Hematopoietic multipotent progenitor cell treated with erythropoietin and hydrocortisone succinate and interleukin-3 and kit ligand, for 6 days (in vitro differentiated cells): ENCODE measurements around the gene COMMD1.
"Not testable (repeated sequence)": the region's sequence is repeated elsewhere in the genome, so short reads cannot be mapped to it uniquely, and the experiment has no call there.

Source experiments
- DNase-seq: peaks from one replicate; pipeline ENCODE4 v3.0.0-alpha.2; 2015

COMMD1 gene

GRCh38 chr2:62143696-62144095 is 238.2 kb downstream of the COMMD1 start:
- no peak for DNase-seq

GRCh38 chr2:62144689-62145477 is 239.4 kb downstream of the COMMD1 start:
- DNase-seq: no peak

- peak; percentile 49 for DNase-seq
These were observed 240.1 kb downstream of the COMMD1 start for GRCh38 chr2:62145478-62146100.

GRCh38 chr2:62146790-62147189 is 241.3 kb downstream of the COMMD1 start:
- DNase-seq: not testable (repeated sequence)

- DNase-seq: no peak
These were observed 242.3 kb downstream of the COMMD1 start for GRCh38 chr2:62147610-62148301.

- DNase-seq: peak; percentile 32
These were observed 244.2 kb downstream of the COMMD1 start for GRCh38 chr2:62149708-62150107.

GRCh38 chr2:62150597-62151305 is 245.3 kb downstream of the COMMD1 start:
- DNase-seq: no peak

GRCh38 chr2:62151306-62151638 is 245.8 kb downstream of the COMMD1 start:
- DNase-seq: no peak

- DNase-seq: no peak
These were observed 246.5 kb downstream of the COMMD1 start for GRCh38 chr2:62152000-62152399.

GRCh38 chr2:62156861-62157496 is 251.5 kb downstream of the COMMD1 start:
- DNase-seq: no peak

- DNase-seq: no peak
These were observed 253.1 kb downstream of the COMMD1 start for GRCh38 chr2:62158444-62159121.

GRCh38 chr2:62160691-62161090 is 255.2 kb downstream of the COMMD1 start:
- DNase-seq: not testable (repeated sequence)

- DNase-seq: no peak
These were observed 257.8 kb downstream of the COMMD1 start for GRCh38 chr2:62163106-62163831.

- DNase-seq: no peak
These were observed 258.4 kb downstream of the COMMD1 start for GRCh38 chr2:62163834-62164233.

GRCh38 chr2:62175728-62176127 is 270.3 kb downstream of the COMMD1 start:
- DNase-seq: no peak

- DNase-seq: peak; percentile 96
These were observed 271.3 kb downstream of the COMMD1 start for GRCh38 chr2:62176801-62177200.

- no peak for DNase-seq
These were observed 272.0 kb downstream of the COMMD1 start for GRCh38 chr2:62177392-62178049.

GRCh38 chr2:62178741-62179271 is 273.3 kb downstream of the COMMD1 start:
- DNase-seq: no peak

- DNase-seq: peak; percentile 84
These were observed 275.5 kb downstream of the COMMD1 start for GRCh38 chr2:62180975-62181374.

- DNase-seq: peak; percentile 32
These were observed 276.4 kb downstream of the COMMD1 start for GRCh38 chr2:62181843-62182242.
